GM13976 (cell line): Measurements from ENCODE around the gene MKI67.

Source experiments
- DNase-seq: peaks from one replicate; pipeline ENCODE4 v3.0.0; 2012; ENCODE audit warnings: low spot score
- in situ Hi-C: fragments of 300-500 bp; cut with MboI; formaldehyde crosslinking; loops from one replicate; pipeline ENCODE4 v1.12.0; 2022; ENCODE audit warnings: low sequenced_read_pairs, mixed read lengths, inconsistent platforms; ENCODE audit not compliant: unreplicated experiment
- TF ChIP-seq, protein P1 (sequence below): IDR thresholded peaks from 2 replicates; pipeline ENCODE4 v1.5.1; 2012; ENCODE audit warnings: borderline replicate concordance, mild to moderate bottlenecking; ENCODE audit not compliant: insufficient read depth; ENCODE audit errors: extremely low read depth, missing control alignments, control extremely low read depth

MKI67 gene

GRCh38 chr10:128064970-128065580 lies 61.1 kb downstream of the MKI67 start:
- no peak for DNase-seq
- TF ChIP-seq, protein P1, sequence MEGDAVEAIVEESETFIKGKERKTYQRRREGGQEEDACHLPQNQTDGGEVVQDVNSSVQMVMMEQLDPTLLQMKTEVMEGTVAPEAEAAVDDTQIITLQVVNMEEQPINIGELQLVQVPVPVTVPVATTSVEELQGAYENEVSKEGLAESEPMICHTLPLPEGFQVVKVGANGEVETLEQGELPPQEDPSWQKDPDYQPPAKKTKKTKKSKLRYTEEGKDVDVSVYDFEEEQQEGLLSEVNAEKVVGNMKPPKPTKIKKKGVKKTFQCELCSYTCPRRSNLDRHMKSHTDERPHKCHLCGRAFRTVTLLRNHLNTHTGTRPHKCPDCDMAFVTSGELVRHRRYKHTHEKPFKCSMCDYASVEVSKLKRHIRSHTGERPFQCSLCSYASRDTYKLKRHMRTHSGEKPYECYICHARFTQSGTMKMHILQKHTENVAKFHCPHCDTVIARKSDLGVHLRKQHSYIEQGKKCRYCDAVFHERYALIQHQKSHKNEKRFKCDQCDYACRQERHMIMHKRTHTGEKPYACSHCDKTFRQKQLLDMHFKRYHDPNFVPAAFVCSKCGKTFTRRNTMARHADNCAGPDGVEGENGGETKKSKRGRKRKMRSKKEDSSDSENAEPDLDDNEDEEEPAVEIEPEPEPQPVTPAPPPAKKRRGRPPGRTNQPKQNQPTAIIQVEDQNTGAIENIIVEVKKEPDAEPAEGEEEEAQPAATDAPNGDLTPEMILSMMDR = no peak
- in situ Hi-C loops = no loop called here

DNA sequence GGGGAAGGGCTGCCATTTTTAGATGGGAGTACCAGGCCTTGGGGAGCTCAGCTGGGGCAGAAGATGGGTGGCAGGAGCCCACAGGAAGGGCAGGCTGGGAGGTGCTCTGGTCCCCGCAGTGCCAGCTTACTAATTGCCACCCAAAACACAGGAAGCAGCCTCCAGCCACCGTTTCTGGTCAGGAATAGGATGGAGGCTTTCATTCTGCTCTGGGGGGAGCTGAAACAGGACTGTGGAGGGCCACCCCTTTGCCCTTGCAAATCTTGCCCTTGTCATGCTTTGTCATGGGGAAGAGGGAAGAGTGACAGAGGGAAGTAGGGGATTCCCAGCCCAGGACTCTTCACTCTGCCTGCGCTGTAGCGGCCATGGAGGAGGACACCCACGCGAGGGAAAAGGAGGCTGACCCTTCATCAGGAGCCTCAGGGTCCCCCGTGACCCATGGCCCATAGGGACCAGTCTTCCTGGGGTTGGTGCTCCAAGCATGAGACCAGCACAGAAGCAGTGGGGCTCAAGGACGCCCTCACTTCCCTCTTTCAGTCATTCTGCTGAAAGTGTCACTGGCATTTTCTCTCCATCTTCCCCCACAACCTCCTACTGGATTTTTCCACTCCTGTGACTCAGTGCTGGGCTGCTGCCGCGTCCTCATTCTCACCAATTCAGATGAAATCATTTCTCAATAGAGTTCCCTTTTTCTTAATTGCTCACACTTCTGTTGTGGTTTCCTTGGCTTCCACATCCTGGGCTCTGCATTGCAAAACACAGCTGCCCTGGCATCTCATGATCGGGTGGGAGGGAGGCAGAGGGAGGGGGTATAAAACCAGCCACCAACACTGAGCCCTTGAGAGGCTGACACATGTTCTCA lies 61.9 kb downstream of the MKI67 start:
- TF ChIP-seq, protein P1 = no peak
- in situ Hi-C loops = no loop called here
- DNase-seq = peak; percentile 46

GRCh38 chr10:128063736-128064107 lies 62.5 kb downstream of the MKI67 start:
- TF ChIP-seq, protein P1 = no peak
- DNase-seq = peak; percentile 64
- in situ Hi-C loops = no loop called here

DNA sequence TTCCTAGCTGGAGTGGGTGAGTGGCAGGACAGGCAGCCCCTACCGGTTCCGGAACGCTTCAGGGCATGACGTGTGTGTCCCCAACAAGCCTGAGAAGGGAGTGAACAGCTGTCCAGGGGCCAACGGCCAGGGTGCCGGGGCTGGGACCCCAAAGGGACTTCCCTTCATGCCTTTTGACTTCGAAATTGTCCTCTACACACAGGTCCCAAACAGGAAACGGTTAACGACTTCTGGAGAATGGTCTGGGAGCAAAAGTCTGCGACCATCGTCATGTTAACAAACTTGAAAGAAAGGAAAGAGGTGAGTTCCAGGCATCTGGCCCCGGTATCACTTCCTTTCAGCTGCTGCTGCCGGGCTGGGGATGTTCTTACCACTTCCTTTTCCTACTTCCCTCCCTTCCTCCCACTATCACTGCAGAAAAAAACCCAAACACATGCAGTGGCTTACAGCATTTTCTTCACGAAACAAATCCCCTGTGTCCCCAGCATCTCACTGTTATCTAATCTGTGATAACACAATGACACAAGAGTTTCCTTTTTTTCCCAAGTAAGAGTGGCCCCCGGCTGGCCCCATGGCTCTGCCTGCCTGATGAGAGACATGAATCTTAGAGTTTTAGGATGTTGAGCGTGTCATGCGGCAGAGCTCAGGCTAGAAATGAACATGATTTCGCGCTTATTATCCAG lies 63.2 kb downstream of the MKI67 start:
- peak; percentile 55 for DNase-seq
- TF ChIP-seq, protein P1 = no peak

GRCh38 chr10:128062331-128062880 lies 63.8 kb downstream of the MKI67 start:
- TF ChIP-seq, protein P1 = no peak
- in situ Hi-C loops = no loop called here
- no peak for DNase-seq

More for the DNA sequence above, 63.2 kb downstream of the MKI67 start:
- in situ Hi-C loops = no loop called here
